Uterus (tissue), 2 donors: Measurements from ENCODE around the gene ZGPAT.

ENCODE experiments used
- POLR2A ChIP-seq, 2 donors: fragments of 450-650 bp; IDR thresholded peaks; one replicate each; pipeline ENCODE4 v1.6.1; 2016; ENCODE audit warnings: antibody characterized with exemption in 2 of 2, mild to moderate bottlenecking in 1 of 2, moderate library complexity in 1 of 2
- TF ChIP-seq, protein P1 (sequence below), 4 experiments: fragments of 200-600 bp in 2 of 4; fragments of 450-650 bp in 2 of 4; sonication (generic) in 2 of 4; IDR thresholded peaks; one replicate each; pipeline ENCODE4 v1.5.1; 2016 to 2019; ENCODE audit warnings: antibody characterized with exemption in 4 of 4, mild to moderate bottlenecking in 2 of 4, moderate library complexity in 1 of 4

DNA sequence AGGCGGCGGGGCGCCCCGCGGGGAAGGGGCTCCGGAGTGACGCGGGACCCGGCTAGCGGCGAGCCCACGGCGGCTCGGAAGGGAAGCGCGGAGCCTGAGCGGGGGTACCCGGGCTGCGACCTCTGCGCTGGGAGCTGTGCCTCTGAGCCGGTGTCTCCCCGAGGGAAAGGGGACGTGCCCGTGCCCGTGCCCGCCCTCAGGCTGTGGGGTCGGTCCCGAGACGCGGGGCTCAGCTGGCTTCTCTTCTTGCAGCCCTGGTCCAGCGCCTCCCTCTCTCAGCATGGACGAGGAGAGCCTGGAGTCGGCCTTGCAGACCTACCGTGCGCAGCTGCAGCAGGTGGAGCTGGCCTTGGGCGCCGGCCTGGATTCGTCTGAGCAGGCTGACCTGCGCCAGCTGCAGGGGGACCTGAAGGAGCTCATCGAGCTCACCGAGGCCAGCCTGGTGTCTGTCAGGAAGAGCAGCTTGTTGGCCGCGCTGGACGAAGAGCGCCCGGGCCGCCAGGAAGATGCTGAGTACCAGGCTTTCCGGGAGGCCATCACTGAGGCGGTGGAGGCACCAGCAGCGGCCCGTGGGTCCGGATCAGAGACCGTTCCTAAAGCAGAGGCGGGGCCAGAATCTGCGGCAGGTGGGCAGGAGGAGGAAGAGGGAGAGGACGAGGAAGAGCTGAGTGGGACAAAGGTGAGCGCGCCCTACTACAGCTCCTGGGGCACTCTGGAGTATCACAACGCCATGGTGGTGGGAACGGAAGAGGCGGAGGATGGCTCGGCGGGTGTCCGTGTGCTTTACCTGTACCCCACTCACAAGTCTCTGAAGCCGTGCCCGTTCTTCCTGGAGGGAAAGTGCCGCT lies 686 bp downstream of the ZGPAT start:
- TF ChIP-seq, protein P1, sequence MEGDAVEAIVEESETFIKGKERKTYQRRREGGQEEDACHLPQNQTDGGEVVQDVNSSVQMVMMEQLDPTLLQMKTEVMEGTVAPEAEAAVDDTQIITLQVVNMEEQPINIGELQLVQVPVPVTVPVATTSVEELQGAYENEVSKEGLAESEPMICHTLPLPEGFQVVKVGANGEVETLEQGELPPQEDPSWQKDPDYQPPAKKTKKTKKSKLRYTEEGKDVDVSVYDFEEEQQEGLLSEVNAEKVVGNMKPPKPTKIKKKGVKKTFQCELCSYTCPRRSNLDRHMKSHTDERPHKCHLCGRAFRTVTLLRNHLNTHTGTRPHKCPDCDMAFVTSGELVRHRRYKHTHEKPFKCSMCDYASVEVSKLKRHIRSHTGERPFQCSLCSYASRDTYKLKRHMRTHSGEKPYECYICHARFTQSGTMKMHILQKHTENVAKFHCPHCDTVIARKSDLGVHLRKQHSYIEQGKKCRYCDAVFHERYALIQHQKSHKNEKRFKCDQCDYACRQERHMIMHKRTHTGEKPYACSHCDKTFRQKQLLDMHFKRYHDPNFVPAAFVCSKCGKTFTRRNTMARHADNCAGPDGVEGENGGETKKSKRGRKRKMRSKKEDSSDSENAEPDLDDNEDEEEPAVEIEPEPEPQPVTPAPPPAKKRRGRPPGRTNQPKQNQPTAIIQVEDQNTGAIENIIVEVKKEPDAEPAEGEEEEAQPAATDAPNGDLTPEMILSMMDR (IDR thresholded peaks at IDR 0.05), result no peak
- no peak for TF ChIP-seq POLR2A (IDR thresholded peaks at IDR 0.05)
